Duodenal mucosa (tissue), 2 donors: ENCODE data around the gene GCG.

Source experiments
- H3K27ac ChIP-seq: one replicate; pipeline ENCODE4 v1.7.0; 2013; ENCODE audit warnings: low read depth, low read length
- H3K27me3 ChIP-seq, 2 donors: one replicate each; pipeline ENCODE4 v1.7.0; 2013; ENCODE audit warnings: low read length in 2 of 2, control low read depth in 1 of 2; ENCODE audit not compliant: insufficient read depth in 2 of 2, control insufficient read depth in 1 of 2
- H3K36me3 ChIP-seq, 2 donors: one replicate each; pipeline ENCODE4 v1.7.0; 2013; ENCODE audit warnings: low read length in 2 of 2, control low read depth in 1 of 2; ENCODE audit not compliant: insufficient read depth in 2 of 2, control insufficient read depth in 1 of 2
- H3K4me1 ChIP-seq, 2 donors: one replicate each; pipeline ENCODE4 v1.7.0; 2013; ENCODE audit warnings: low read length in 2 of 2, control low read depth in 1 of 2; ENCODE audit not compliant: insufficient read depth in 2 of 2, control insufficient read depth in 1 of 2
- H3K4me3 ChIP-seq, 2 donors: one replicate each; pipeline ENCODE4 v1.7.0; 2013; ENCODE audit warnings: low read length in 2 of 2, low read depth in 1 of 2
- H3K9ac ChIP-seq, 2 donors: one replicate each; pipeline ENCODE4 v1.7.0; 2013; ENCODE audit warnings: low read length in 2 of 2, low read depth in 1 of 2
- H3K9me3 ChIP-seq, 2 donors: one replicate each; pipeline ENCODE4 v1.7.0; 2013; ENCODE audit warnings: low read length in 2 of 2, control low read depth in 1 of 2; ENCODE audit not compliant: control insufficient read depth in 1 of 2

GCG gene

DNA sequence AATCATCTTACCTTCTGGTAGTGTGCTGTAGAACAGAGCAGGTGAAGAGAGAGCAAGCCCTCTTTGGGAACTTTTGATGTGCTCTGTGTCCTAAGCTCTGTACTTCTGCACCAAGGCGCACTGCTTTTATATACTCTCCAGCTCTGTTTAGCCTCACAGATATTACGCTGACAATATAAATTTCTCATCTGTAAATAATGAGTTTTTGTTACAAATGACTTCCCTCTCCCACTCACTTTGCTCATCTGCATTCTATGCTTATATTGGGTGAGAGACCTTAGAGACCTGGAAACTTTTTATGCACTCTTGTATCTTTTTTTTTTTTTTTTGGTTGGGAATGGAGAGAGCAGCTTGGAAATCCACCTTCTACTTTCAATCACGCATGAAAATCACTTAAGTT, at the start of gene GCG:
Gene GCG (minus strand): TSS at position 101 of the 400 bp plus-strand sequence. CDS start 3,069 bp downstream, outside the sequence.
- Histone ChIP-seq H3K27me3 (no peaks in the 10 kb centered on the region), H3K9ac (no peak within 1 kb of the TSS), H3K27ac (no peak within 1 kb of the TSS), H3K9me3 (no peaks in the 10 kb centered on the region), H3K4me1 (peaks cover 0 to 3% of the 10 kb centered on the region in 2 donors), H3K4me3 (no peak within 1 kb of the TSS), H3K36me3 (no peaks in the 10 kb centered on the region)

DNA sequence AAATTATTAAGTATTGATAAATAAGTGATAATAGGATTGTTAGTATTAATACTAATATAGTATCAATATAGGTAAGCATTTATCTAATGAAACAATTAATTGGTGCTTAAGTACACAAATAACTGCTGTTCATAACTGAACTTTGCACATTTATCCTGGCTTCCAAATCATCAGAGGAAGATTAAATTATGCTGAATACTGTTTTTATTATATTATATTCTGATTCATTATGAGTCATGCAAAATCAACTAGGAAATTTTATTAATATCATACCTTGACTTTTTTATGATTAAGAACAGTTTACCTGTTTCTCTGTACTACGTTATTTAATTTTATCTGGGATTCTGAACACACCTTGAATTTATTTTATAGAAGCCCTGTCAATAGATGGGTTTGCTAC, 48.6 kb upstream of the GCG start:
- Histone ChIP-seq H3K4me1 (peaks cover 11 to 16% of the 10 kb centered on the region in 2 donors), H3K27ac (no peak overlapping the region), H3K9ac (no peak overlapping the region), H3K4me3 (no peak overlapping the region), H3K9me3 (no peaks in the 10 kb centered on the region), H3K27me3 (no peaks in the 10 kb centered on the region), H3K36me3 (no peaks in the 10 kb centered on the region)

DNA sequence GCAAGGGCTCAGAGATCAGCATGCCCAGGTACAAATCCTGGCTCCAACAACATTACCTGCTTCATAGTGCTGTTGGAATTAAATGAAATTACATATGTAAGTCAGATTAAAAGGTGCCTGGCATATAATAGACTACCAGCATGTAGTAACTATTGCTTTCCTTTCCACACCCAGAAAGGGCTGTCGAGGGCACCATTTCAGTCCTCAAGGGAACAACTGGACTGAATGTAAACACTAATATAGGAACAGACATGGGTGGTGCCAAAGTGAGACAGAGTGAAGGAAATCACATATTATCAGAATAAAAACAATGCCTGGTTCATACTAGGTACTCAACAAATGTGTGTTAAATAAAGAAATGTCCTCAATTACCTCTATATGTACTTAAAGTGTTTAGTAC, 47.9 kb upstream of the GCG start:
- H3K9ac ChIP-seq = no peak overlapping the region
- H3K36me3 ChIP-seq = no peaks in the 10 kb centered on the region
- H3K4me3 ChIP-seq = no peak overlapping the region

DNA sequence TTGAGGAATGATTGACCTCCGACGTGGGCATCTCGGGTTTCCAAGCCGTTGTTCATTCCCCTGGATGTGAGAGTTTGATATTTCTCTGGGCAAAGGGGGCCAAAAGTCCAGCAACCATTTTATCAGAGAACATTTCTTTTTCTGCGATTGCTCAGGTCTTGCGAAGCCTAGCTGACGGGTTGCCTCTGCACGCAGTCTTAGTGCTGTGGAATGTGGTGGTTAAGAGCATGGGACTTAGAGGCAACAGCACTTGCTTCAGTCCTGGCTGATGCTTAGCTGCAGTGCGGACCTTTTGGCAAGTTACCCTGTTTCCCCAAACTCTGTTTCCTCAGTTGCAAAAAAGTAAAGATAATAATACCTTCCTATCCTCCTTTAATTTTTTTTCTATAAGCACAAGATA, 46.2 kb upstream of the GCG start:
- Histone ChIP-seq H3K9ac (no peak overlapping the region), H3K4me3 (no peak overlapping the region), H3K4me1 (peaks cover 11 to 16% of the 10 kb centered on the region in 2 donors), H3K27ac (no peak overlapping the region), H3K36me3 (no peaks in the 10 kb centered on the region), H3K9me3 (no peaks in the 10 kb centered on the region), H3K27me3 (no peaks in the 10 kb centered on the region)

More for the DNA sequence above, 47.9 kb upstream of the GCG start:
- no peaks in the 10 kb centered on the region for H3K27me3 ChIP-seq
- no peaks in the 10 kb centered on the region for H3K9me3 ChIP-seq
- H3K4me1 ChIP-seq = peaks cover 11 to 16% of the 10 kb centered on the region in 2 donors
- H3K27ac ChIP-seq = no peak overlapping the region

DNA sequence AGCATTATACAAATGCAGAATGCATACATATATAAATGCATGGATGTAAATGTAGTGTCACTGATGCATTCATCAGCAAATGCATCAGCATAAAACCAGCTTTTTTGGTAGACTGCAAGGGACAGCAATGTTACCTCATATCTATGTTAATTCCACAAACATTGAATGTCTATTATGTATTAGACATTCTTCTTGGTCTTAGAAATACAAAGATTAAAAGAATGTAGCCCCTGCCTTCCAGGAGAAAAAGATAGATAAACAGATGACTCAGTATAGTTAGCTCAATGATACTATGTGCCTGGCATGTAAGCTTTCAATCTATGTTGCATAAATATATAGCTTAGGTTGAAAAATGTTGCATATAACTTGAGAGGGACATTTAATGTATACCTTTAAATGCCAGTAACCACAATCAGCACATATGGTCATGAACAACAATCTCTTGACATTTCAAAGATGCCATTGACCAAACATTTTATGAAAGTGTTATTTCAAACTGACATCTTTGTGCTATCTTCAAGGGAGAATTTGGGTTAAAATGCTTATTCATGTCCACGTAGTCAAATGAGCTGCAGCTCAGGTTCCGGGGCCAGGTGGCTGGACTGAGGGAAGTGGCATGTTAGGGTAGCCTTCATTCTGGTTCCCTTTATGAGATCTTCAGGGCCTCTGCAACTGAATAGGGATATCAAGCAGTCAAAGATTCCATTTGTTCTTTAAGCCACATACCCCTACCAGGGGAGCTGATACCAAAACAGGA, 45.2 kb upstream of the GCG start:
- Histone ChIP-seq H3K27me3 (no peaks in the 10 kb centered on the region), H3K4me3 (no peak overlapping the region), H3K9ac (no peak overlapping the region), H3K36me3 (no peaks in the 10 kb centered on the region), H3K27ac (no peak overlapping the region), H3K9me3 (no peaks in the 10 kb centered on the region), H3K4me1 (peaks cover 11 to 15% of the 10 kb centered on the region in 2 donors)

DNA sequence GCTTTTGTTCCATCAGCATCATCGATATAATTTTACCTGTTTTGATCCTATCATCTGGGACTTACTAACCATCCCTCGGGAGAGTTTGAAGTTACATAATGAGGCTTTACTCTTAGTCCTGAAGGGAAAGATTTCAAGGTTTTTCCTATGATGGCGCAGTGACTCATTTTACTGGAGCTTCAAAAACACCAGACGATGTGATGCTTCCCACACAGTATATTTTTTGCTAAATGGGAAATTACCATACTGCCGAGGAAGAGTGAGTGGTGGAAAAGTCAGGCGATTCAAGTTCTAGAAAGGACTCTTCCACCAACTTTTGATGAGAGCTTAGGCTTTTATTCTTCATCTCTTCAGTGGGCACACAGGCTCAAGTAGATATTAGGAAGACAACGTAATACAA, 44.6 kb upstream of the GCG start:
- H3K27ac ChIP-seq = no peak overlapping the region
- H3K9me3 ChIP-seq = no peaks in the 10 kb centered on the region
- no peaks in the 10 kb centered on the region for H3K27me3 ChIP-seq
- H3K36me3 ChIP-seq = no peaks in the 10 kb centered on the region
- H3K9ac ChIP-seq = no peak overlapping the region
- H3K4me3 ChIP-seq = no peak overlapping the region
- H3K4me1 ChIP-seq = peaks cover 9% of the 10 kb centered on the region in 2 donors

DNA sequence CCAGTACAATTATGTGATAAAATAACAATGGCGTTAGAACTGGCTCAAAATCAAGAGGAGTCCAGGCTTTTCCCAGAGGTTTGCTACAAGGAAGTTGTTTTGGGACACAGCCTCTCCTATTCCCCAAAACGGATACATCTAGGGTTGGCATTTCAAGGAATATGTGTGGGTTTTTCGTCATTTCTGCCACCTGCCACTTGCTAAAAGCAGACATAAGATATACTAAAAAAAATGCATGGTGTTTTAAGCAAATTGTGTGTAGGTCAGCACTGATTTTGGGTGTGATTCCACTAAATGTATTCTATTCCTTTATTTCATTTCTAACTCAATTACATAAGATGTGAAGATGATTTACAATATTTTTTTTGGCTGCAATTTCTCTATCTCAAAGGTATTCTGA, 36.4 kb upstream of the GCG start:
- no peak overlapping the region for H3K4me3 ChIP-seq
- no peaks in the 10 kb centered on the region for H3K27me3 ChIP-seq
- no peak overlapping the region for H3K9ac ChIP-seq
- H3K9me3 ChIP-seq = no peaks in the 10 kb centered on the region
- no peaks in the 10 kb centered on the region for H3K36me3 ChIP-seq
- no peak overlapping the region for H3K27ac ChIP-seq
- peaks cover 9 to 10% of the 10 kb centered on the region in 2 donors for H3K4me1 ChIP-seq

DNA sequence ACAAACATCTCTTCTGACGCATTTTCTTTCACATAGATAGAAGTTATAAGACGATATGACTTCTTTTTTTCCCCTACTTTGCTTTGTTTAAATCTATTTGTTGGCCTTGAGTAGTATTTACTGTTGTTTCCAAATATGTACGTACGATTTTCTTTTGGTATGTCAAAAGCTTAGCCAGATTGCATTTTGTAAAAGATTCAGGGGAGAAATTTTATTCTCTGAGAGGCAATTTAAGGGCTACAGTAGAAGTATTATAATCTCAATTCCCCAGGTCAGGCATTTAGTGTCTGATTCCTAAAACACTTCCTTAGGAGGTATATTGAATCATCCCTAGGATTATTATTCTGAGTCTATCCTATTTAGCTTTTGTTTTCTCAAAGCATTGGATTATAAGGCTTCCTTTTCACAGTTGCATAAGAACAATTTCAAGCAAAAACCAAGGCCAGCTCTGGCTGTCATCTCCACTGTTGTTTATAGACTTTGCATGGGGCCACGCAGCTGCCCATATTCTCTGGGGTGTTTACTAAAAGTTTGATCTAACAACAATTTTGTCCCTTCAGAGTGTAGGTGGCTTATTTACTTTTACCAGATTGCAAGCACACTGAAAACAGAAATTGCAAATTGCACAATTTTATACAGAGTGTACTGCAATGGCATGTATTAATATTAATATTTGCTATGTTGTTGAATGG, 33.6 kb upstream of the GCG start:
- no peaks in the 10 kb centered on the region for H3K9me3 ChIP-seq
- H3K4me1 ChIP-seq = peaks cover 9 to 10% of the 10 kb centered on the region in 2 donors
- H3K36me3 ChIP-seq = no peaks in the 10 kb centered on the region
- H3K27ac ChIP-seq = no peak overlapping the region
- H3K4me3 ChIP-seq = no peak overlapping the region
- no peaks in the 10 kb centered on the region for H3K27me3 ChIP-seq
- no peak overlapping the region for H3K9ac ChIP-seq

DNA sequence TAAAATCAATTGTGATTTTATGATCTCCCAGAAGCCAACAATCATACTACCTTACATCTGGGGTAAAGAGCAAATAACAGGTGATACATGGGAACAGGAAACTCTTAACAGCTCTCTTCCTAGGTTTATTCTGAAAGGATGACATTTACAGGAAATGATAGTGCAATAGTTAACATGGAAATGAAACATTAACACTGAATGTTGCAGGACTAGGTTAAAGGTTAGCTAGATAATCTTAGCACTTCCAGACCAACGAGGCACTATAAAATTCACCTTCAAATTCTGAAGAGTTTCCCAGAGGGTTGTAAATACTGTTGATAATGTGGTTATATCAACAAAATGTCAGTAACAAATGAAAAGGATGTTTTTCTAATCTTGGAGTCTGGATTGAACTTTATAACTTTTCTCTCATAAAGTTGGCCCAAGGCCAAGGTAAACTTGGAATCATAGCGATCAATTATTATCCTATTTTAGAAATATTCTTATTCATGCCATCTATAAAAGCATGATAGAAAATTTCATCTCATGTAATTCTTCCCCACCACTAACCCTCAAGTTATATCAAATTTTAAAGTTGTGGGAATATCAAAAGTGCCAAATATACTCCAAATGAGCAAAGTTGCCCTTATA, 32.9 kb upstream of the GCG start:
- Histone ChIP-seq H3K4me1 (peaks cover 9 to 10% of the 10 kb centered on the region in 2 donors), H3K27me3 (no peaks in the 10 kb centered on the region), H3K9me3 (no peaks in the 10 kb centered on the region), H3K9ac (no peak overlapping the region), H3K4me3 (peak overlapping the region; percentile 17 to 25), H3K36me3 (no peaks in the 10 kb centered on the region), H3K27ac (no peak overlapping the region)

DNA sequence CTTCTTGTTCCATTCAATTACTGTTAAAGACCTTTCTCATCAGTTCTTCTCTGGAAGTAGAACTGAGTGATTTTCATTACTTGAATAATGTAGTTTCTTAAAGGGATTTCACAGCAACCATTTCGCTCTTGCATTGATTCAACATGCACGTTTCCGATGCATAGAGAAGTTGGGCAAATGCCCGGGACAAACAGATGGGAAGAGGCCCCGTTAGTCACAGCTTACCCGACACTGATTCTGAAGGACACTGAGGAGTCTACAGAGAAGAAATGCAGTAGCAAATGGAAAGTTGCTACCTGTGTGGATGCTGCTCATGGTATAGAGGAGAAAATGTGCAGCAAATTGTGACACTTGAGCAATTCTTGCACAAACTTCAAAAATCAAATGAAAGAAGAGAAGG, 32.3 kb upstream of the GCG start:
- peaks cover 9 to 10% of the 10 kb centered on the region in 2 donors for H3K4me1 ChIP-seq
- H3K9me3 ChIP-seq = no peaks in the 10 kb centered on the region
- no peak overlapping the region for H3K27ac ChIP-seq
- H3K4me3 ChIP-seq = peak overlapping the region; percentile 17 to 25
- H3K27me3 ChIP-seq = no peaks in the 10 kb centered on the region
- no peaks in the 10 kb centered on the region for H3K36me3 ChIP-seq
- no peak overlapping the region for H3K9ac ChIP-seq
